SU-DHL-6 (cell line): Measurements from ENCODE around the gene PLPPR2.

Source experiments
- EZH2phosphoT487 ChIP-seq: fragments of 200-600 bp; sonication (generic), shearing (Covaris generic); conservative IDR thresholded peaks from 2 replicates; pipeline ENCODE4 v1.6.1; 2018; ENCODE audit warnings: mild to moderate bottlenecking, antibody characterized with exemption, low read length, moderate library complexity, mixed read lengths
- TF ChIP-seq, protein P1 (sequence below): fragments of 200-600 bp; sonication (generic); IDR thresholded peaks from one replicate; pipeline ENCODE4 v1.5.1; 2017; ENCODE audit warnings: antibody characterized with exemption, mild to moderate bottlenecking, low read length, moderate library complexity; ENCODE audit not compliant: insufficient read depth, poor library complexity, severe bottlenecking

DNA sequence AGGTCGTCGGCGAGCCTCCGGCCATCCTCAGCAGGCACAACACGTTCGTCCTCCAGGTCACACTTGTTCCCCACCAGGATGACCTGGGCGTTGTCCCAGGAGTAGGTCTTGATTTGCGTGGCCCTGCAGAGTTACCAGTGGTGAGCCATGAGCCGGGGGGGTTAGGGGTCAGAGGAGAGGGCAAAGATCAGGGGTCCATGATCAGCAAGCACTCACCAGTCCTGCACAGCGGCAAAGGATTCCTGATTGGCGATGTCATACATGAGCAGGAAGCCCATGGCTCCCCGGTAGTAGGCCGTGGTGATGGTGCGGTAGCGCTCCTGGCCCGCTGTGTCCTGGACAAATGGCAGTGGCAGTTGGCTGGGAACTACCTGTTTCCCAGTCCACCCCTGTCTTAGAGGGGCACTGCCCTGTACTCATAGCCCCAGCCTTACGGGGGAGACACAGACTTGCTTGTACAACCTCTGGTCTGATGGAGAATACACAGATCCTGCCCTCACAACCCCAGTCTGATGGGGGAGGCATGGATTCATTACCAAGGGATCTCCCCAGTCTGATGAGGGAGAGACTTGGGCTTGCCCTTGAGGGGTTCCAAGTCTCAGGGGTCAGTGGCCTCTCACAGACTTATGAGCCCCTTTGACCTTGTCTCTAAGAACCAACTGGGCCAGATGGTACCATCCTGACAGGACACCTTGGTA lies 19.6 kb upstream of the PLPPR2 start:
- TF ChIP-seq, protein P1, sequence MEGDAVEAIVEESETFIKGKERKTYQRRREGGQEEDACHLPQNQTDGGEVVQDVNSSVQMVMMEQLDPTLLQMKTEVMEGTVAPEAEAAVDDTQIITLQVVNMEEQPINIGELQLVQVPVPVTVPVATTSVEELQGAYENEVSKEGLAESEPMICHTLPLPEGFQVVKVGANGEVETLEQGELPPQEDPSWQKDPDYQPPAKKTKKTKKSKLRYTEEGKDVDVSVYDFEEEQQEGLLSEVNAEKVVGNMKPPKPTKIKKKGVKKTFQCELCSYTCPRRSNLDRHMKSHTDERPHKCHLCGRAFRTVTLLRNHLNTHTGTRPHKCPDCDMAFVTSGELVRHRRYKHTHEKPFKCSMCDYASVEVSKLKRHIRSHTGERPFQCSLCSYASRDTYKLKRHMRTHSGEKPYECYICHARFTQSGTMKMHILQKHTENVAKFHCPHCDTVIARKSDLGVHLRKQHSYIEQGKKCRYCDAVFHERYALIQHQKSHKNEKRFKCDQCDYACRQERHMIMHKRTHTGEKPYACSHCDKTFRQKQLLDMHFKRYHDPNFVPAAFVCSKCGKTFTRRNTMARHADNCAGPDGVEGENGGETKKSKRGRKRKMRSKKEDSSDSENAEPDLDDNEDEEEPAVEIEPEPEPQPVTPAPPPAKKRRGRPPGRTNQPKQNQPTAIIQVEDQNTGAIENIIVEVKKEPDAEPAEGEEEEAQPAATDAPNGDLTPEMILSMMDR: no peak
- no peak for TF ChIP-seq EZH2phosphoT487
